H9 (cell line): ENCODE results near the gene FSD1. TPM values are rescaled to one million over a fixed set of nuclear protein-coding genes. Genes with fewer than 3 reads are reported as not detected.

Experiments used
- DNase-seq: peaks from one replicate; pipeline ENCODE4 v3.0.0-alpha.2; 2017
- H2AFZ ChIP-seq: one replicate; pipeline ENCODE4 v1.6.1; 2013; ENCODE audit warnings: mild to moderate bottlenecking, low read length, control low read depth, moderate library complexity
- H2AK5ac ChIP-seq: 2 replicates; pipeline ENCODE4 v1.6.1; 2013; ENCODE audit warnings: low read length, control low read depth, mixed read lengths; ENCODE audit not compliant: insufficient read length
- H2BK120ac ChIP-seq: one replicate; pipeline ENCODE4 v1.6.1; 2013; ENCODE audit warnings: low read depth, mild to moderate bottlenecking, low read length, control low read depth, inconsistent platforms; ENCODE audit not compliant: poor library complexity, severe bottlenecking
- H2BK12ac ChIP-seq: 2 replicates; pipeline ENCODE4 v1.6.1; 2013; ENCODE audit warnings: low read length, control low read depth, mixed read lengths, low read depth; ENCODE audit not compliant: insufficient read length
- H2BK15ac ChIP-seq: 2 replicates; pipeline ENCODE4 v1.6.1; 2013; ENCODE audit warnings: low read depth, low read length, control low read depth
- H2BK20ac ChIP-seq: one replicate; pipeline ENCODE4 v1.6.1; 2013; ENCODE audit warnings: low read depth, mild to moderate bottlenecking, low read length, control low read depth, inconsistent platforms; ENCODE audit not compliant: poor library complexity, severe bottlenecking
- H2BK5ac ChIP-seq: 2 replicates; pipeline ENCODE4 v1.6.1; 2013; ENCODE audit warnings: low read length, control low read depth, mixed read lengths; ENCODE audit not compliant: insufficient read length
- H3K14ac ChIP-seq: 2 replicates; pipeline ENCODE4 v1.6.1; 2013; ENCODE audit warnings: low read length, control low read depth; ENCODE audit not compliant: insufficient read depth
- H3K18ac ChIP-seq: 2 replicates; pipeline ENCODE4 v1.6.1; 2013; ENCODE audit warnings: low read depth, mild to moderate bottlenecking, mixed read lengths, low read length, control low read depth; ENCODE audit not compliant: insufficient read length
- H3K23ac ChIP-seq: 2 replicates; pipeline ENCODE4 v1.6.1; 2013; ENCODE audit warnings: low read length, control low read depth, mixed read lengths, low read depth; ENCODE audit not compliant: insufficient read length
- H3K23me2 ChIP-seq: 2 replicates; pipeline ENCODE4 v1.6.1; 2013; ENCODE audit warnings: low read depth, mild to moderate bottlenecking, mixed read lengths, low read length, control low read depth; ENCODE audit not compliant: insufficient read length, poor library complexity, severe bottlenecking
- H3K27ac ChIP-seq: 2 replicates; pipeline ENCODE4 v1.5.1; 2013; ENCODE audit warnings: low read length, control low read depth, mixed read lengths, low read depth; ENCODE audit not compliant: insufficient read length
- H3K27me3 ChIP-seq: 2 replicates; pipeline ENCODE4 v1.6.1; 2013; ENCODE audit warnings: low read length, control low read depth, inconsistent platforms; ENCODE audit not compliant: insufficient read depth
- H3K4ac ChIP-seq: 2 replicates; pipeline ENCODE4 v1.6.1; 2013; ENCODE audit warnings: low read depth, mild to moderate bottlenecking, control low read depth, inconsistent platforms, low read length, moderate library complexity
- H3K4me1 ChIP-seq: 2 replicates; pipeline ENCODE4 v1.6.1; 2013; ENCODE audit warnings: low read length, control low read depth, inconsistent platforms; ENCODE audit not compliant: insufficient read depth
- H3K4me2 ChIP-seq: 2 replicates; pipeline ENCODE4 v1.6.1; 2013; ENCODE audit warnings: low read length, control low read depth, mixed read lengths; ENCODE audit not compliant: insufficient read length, insufficient read depth
- H3K56ac ChIP-seq: 2 replicates; pipeline ENCODE4 v1.6.1; 2013; ENCODE audit warnings: low read depth, mild to moderate bottlenecking, mixed read lengths, low read length, control low read depth; ENCODE audit not compliant: insufficient read length
- H3K79me1 ChIP-seq: 2 replicates; pipeline ENCODE4 v1.6.1; 2013; ENCODE audit warnings: low read depth, mild to moderate bottlenecking, moderate library complexity, low read length, control low read depth, inconsistent platforms; ENCODE audit not compliant: insufficient read depth, poor library complexity, severe bottlenecking
- H3K79me2 ChIP-seq: 2 replicates; pipeline ENCODE4 v1.6.1; 2013; ENCODE audit warnings: low read length, control low read depth, inconsistent platforms; ENCODE audit not compliant: insufficient read depth
- H3K9ac ChIP-seq: 2 replicates; pipeline ENCODE4 v1.6.1; 2013; ENCODE audit warnings: low read length, control low read depth, mixed read lengths; ENCODE audit not compliant: insufficient read length; ENCODE audit errors: extremely low read depth
- H3K9me3 ChIP-seq: one replicate; pipeline ENCODE4 v1.6.1; 2013; ENCODE audit warnings: low read depth, low read length, inconsistent platforms; ENCODE audit not compliant: control insufficient read depth
- H3T11ph ChIP-seq: one replicate; pipeline ENCODE4 v1.6.1; 2013; ENCODE audit warnings: mild to moderate bottlenecking, low read length, control low read depth, inconsistent platforms
- H4K20me1 ChIP-seq: one replicate; pipeline ENCODE4 v1.6.1; 2013; ENCODE audit not compliant: control insufficient read depth, insufficient read length, insufficient read depth
- H4K5ac ChIP-seq: 2 replicates; pipeline ENCODE4 v1.6.1; 2013; ENCODE audit warnings: low read depth, mild to moderate bottlenecking, mixed read lengths, low read length, control low read depth; ENCODE audit not compliant: insufficient read length
- H4K8ac ChIP-seq: replicated peaks from 2 replicates; pipeline ENCODE4 v1.6.1; 2013; ENCODE audit warnings: low read length, control low read depth, mixed read lengths, low read depth; ENCODE audit not compliant: insufficient read length
- H4K91ac ChIP-seq: 2 replicates; pipeline ENCODE4 v1.6.1; 2013; ENCODE audit warnings: low read depth, mild to moderate bottlenecking, moderate library complexity, mixed read lengths, low read length, control low read depth; ENCODE audit not compliant: insufficient read length
- H3K27ac Mint-ChIP-seq, 3 experiments: 2 replicates in 2 of 3; 3 replicates in 1 of 3; pipeline ENCODE4 v1.8.0; 2020 to 2021; ENCODE audit warnings: mixed read lengths in 3 of 3, mild to moderate bottlenecking in 1 of 3, moderate library complexity in 1 of 3
- H3K27me3 Mint-ChIP-seq: 2 replicates; pipeline ENCODE4 v1.8.0; 2021; ENCODE audit warnings: low read depth, mild to moderate bottlenecking, moderate library complexity, mixed read lengths
- H3K36me3 Mint-ChIP-seq, 3 experiments: 2 replicates in 2 of 3; 3 replicates in 1 of 3; pipeline ENCODE4 v1.8.0; 2020 to 2021; ENCODE audit warnings: low read depth in 3 of 3, mixed read lengths in 3 of 3; ENCODE audit not compliant: insufficient read depth in 1 of 3
- H3K4me1 Mint-ChIP-seq, 2 experiments: 2 replicates each; pipeline ENCODE4 v1.8.0; 2020; ENCODE audit warnings: mixed read lengths in 2 of 2
- H3K4me3 Mint-ChIP-seq, 2 experiments: 2 replicates in 1 of 2; 3 replicates in 1 of 2; pipeline ENCODE4 v1.8.0; 2020 to 2021; ENCODE audit warnings: mild to moderate bottlenecking in 2 of 2, mixed read lengths in 2 of 2, moderate library complexity in 1 of 2
- H3K9me3 Mint-ChIP-seq, 2 experiments: 2 replicates in 1 of 2; 3 replicates in 1 of 2; pipeline ENCODE4 v1.8.0; 2020; ENCODE audit warnings: mild to moderate bottlenecking in 2 of 2, mixed read lengths in 2 of 2, moderate library complexity in 1 of 2
- CTCF ChIP-seq: fragments of 200-600 bp; sonication (generic); conservative IDR thresholded peaks from 3 replicates; pipeline ENCODE4 v1.8.0; 2021; ENCODE audit warnings: antibody characterized with exemption, mild to moderate bottlenecking
- WGBS: extraction: QIAGEN DNeasy Blood & Tissue Kit; methylation state at CpG from one replicate; pipeline ENCODE4 v1.1.7; 2013; ENCODE audit warnings: missing lambda C conversion rate, low lambda C conversion rate, mixed read lengths; ENCODE audit not compliant: insufficient read length; ENCODE audit errors: extremely low coverage; 5-methylcytosine and 5-hydroxymethylcytosine counted together
- total RNA-seq: library from RNA; stranded (reverse); gene quantifications from 2 replicates; pipeline ENCODE4 v1.2.1, GENCODE V29; 2021

Gene FSD1
- total RNA-seq, 1 experiment from 2014 or later: 53.6 TPM

- no peaks in the 10 kb centered on the region; a peak in 1 of 5 replicates for H3K9me3 Mint-ChIP-seq
- no peak overlapping the region for H3K9ac ChIP-seq
Observed at GRCh38 chr19:4277191-4277696, 27.2 kb upstream of the FSD1 start.

More at GRCh38 chr19:4277191-4277696, 27.2 kb upstream of the FSD1 start:
- H3K18ac ChIP-seq: no peak overlapping the region
- H2BK20ac ChIP-seq: no peak overlapping the region
- H2BK12ac ChIP-seq: no peak overlapping the region
- Mint-ChIP-seq H3K27me3 (peaks cover 49% of the 10 kb centered on the region), H3K4me1 (peaks cover 5 to 15% of the 10 kb centered on the region in 2 experiments), H3K36me3 (peaks cover 0 to 1% (median 1%) of the 10 kb centered on the region in 3 experiments; a peak in 1 of 7 replicates), H3K27ac (no peak overlapping the region), H3K4me3 (peak overlapping the region in 1 of 2 experiments; percentile 72; a peak in 2 of 5 replicates)
- H3T11ph ChIP-seq: no peak overlapping the region
- H3K27ac ChIP-seq: no peak overlapping the region
- no peak overlapping the region for H4K8ac ChIP-seq
- H4K5ac ChIP-seq: no peak overlapping the region
- peaks cover 16% of the 10 kb centered on the region for H3K23me2 ChIP-seq
- H3K79me1 ChIP-seq: no peaks in the 10 kb centered on the region
- H2BK120ac ChIP-seq: no peak overlapping the region
- no peaks in the 10 kb centered on the region; the same call in 1 of the 2 replicates for H3K4me1 ChIP-seq
- no peaks in the 10 kb centered on the region for H3K9me3 ChIP-seq
- no peak overlapping the region for H3K14ac ChIP-seq
- no peak for TF ChIP-seq CTCF
- no peak overlapping the region for H2BK15ac ChIP-seq
- no peak overlapping the region for H3K4me2 ChIP-seq
- H2BK5ac ChIP-seq: no peak overlapping the region
- peaks cover 11% of the 10 kb centered on the region; the same call in 1 of the 2 replicates for H3K27me3 ChIP-seq
- no peak overlapping the region for H2AFZ ChIP-seq
- H2AK5ac ChIP-seq: no peak overlapping the region
- DNase-seq: no peak
- no peak overlapping the region for H3K4ac ChIP-seq
- no peak overlapping the region for H3K56ac ChIP-seq
- H3K23ac ChIP-seq: no peak overlapping the region
- H3K79me2 ChIP-seq: no peaks in the 10 kb centered on the region
- H4K91ac ChIP-seq: no peak overlapping the region
- WGBS: no CpG with 5 or more reads among the region's 16 CpGs
- H4K20me1 ChIP-seq: no peaks in the 10 kb centered on the region
